ENCODE results near the gene TUBB2B. TPM values are rescaled to one million over a fixed set of nuclear protein-coding genes. Genes with fewer than 3 reads are reported as not detected.
"Not testable (repeated sequence)": the region's sequence is repeated elsewhere in the genome, so short reads cannot be mapped to it uniquely, and the experiment has no call there.

TUBB2B gene
- total RNA-seq, 1 donor from 2014 or later, result 158 TPM

DNA sequence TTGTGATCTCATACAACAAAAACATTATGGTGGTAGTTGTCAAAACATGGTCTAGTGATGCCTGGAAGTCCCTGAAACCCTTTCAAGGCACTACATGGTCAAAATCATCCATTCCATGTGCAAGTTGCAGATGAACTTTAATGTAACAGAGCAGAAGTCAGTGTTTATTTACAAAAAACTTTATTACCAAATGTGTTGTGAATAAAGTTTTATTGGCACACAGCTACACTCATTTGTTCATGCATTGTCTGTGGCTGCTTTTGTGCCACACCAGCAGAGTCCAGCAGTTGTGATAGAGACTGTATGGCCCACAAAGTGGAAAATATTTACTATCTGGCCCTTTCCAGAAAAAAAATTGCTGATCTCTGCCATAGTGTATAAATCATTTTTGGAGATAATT is 26.8 kb downstream of the TUBB2B start:
- no peaks in the 10 kb centered on the region for H3K27me3 Mint-ChIP-seq
- DNase-seq (ENCODE audit: extremely low spot score, unreplicated experiment), result no peak
- peaks cover 5% of the 10 kb centered on the region for H3K9me3 Mint-ChIP-seq
- no peak overlapping the region for H3K27ac Mint-ChIP-seq
- no peak overlapping the region for H3K4me3 Mint-ChIP-seq
- H3K36me3 Mint-ChIP-seq, result no peaks in the 10 kb centered on the region
- TF ChIP-seq, protein P1, sequence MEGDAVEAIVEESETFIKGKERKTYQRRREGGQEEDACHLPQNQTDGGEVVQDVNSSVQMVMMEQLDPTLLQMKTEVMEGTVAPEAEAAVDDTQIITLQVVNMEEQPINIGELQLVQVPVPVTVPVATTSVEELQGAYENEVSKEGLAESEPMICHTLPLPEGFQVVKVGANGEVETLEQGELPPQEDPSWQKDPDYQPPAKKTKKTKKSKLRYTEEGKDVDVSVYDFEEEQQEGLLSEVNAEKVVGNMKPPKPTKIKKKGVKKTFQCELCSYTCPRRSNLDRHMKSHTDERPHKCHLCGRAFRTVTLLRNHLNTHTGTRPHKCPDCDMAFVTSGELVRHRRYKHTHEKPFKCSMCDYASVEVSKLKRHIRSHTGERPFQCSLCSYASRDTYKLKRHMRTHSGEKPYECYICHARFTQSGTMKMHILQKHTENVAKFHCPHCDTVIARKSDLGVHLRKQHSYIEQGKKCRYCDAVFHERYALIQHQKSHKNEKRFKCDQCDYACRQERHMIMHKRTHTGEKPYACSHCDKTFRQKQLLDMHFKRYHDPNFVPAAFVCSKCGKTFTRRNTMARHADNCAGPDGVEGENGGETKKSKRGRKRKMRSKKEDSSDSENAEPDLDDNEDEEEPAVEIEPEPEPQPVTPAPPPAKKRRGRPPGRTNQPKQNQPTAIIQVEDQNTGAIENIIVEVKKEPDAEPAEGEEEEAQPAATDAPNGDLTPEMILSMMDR (conservative IDR thresholded peaks at IDR 0.05), result no peak
- H3K4me1 Mint-ChIP-seq (ENCODE audit: unreplicated experiment), result no peaks in the 10 kb centered on the region

DNA sequence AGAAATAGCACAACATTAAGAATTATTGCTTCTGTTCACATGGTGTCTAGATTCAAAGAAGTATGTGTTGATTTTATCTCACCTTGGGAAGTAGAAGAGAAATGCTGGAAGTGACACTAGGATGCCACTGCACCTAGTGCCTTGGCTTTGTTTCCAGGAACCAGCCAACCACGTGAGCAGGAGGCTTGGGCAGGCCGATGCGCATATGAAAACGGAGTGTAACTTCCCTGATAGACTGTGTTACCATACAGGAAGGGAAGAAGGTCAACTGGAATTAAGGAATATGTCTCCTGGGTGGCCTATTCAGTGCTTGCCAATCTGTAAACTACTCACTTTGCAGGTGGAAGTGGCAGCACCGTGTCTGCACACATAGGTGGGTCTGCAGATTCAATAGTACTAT is 28.1 kb downstream of the TUBB2B start:
- Mint-ChIP-seq H3K9me3 (peaks cover 5% of the 10 kb centered on the region), H3K4me1 (ENCODE audit: unreplicated experiment) (no peaks in the 10 kb centered on the region), H3K27ac (no peak overlapping the region), H3K36me3 (no peaks in the 10 kb centered on the region), H3K27me3 (no peaks in the 10 kb centered on the region), H3K4me3 (no peak overlapping the region)
- no peak for DNase-seq (ENCODE audit: extremely low spot score, unreplicated experiment)
- TF ChIP-seq, protein P1 (conservative IDR thresholded peaks at IDR 0.05), result no peak

DNA sequence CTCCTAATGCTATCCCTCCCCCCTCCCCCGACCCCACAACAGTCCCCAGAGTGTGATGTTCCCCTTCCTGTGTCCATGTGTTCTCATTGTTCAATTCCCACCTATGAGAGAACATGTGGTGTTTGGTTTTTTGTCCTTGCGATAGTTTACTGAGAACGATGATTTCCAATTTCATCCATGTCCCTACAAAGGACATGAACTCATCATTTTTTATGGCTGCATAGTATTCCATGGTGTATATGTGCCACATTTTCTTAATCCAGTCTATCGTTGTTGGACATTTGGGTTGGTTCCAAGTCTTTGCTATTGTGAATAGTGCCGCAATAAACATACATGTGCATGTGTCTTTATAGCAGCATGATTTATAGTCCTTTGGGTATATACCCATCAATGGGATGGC is 29.7 kb downstream of the TUBB2B start:
- H3K27me3 Mint-ChIP-seq; H3K27ac Mint-ChIP-seq; H3K4me1 Mint-ChIP-seq (ENCODE audit: unreplicated experiment); DNase-seq (ENCODE audit: extremely low spot score, unreplicated experiment); H3K9me3 Mint-ChIP-seq; H3K4me3 Mint-ChIP-seq; H3K36me3 Mint-ChIP-seq: not testable (repeated sequence)

DNA sequence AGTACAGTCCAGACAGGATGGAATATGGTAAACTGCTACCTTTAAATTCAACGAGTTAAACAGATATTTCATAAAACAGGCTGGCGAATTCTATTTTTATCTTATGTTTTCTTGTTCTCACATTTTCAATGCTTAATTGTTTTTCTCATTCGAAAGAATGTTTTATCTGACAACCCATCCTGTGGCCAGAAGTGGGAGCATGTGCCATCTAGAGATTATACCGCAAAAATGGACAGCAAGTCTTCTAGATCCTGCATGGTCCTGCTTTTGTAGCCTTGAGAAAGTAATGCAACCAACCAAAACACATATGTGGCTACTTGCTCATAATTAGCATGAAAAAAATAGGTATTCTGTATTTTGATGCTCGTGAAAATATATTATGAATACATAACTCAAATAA is 30.7 kb downstream of the TUBB2B start:
- no peak for DNase-seq (ENCODE audit: extremely low spot score, unreplicated experiment)
- TF ChIP-seq, protein P1 (conservative IDR thresholded peaks at IDR 0.05), result no peak
- no peak overlapping the region for H3K4me3 Mint-ChIP-seq
- H3K9me3 Mint-ChIP-seq, result no peaks in the 10 kb centered on the region
- no peaks in the 10 kb centered on the region for H3K36me3 Mint-ChIP-seq
- H3K27me3 Mint-ChIP-seq, result no peaks in the 10 kb centered on the region
- H3K4me1 Mint-ChIP-seq (ENCODE audit: unreplicated experiment), result no peaks in the 10 kb centered on the region
- H3K27ac Mint-ChIP-seq, result no peak overlapping the region

DNA sequence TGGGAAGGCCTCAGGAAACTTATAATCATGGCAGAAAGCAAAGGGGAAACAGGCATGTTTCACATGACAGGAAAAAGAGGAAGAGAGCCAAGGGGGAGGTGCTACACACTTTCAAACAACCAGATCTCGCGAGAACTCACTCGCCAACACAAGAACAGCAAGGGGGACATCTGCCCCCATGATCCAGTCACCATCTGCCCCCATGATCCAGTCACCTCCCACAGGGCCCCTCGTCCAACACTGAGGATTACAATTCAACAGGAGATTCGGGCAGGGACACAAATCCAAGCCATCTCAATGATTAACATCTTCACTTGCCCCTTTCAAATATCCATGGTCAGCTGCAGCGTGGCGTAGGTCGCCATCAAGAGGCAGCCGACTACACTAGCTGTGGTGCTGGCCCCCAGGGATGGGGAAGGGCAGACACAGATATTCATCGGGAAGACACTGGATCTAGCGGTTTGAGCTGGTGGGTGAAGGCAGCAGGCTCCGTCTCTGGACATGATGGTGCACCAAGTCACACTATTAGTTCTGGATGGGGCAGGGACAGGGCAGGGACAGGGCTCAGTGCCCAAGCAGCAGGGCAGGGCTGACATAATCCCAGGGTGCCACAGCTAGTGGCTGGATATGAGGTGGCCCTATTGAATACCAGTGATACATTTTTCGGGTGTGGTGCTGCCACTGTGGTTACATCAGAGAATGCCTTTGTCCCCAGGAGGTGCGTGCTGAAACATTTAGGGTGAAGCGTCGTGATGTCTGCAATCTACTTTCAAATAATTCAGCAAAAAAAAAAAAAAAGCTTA is 31.6 kb downstream of the TUBB2B start:
- H3K4me3 Mint-ChIP-seq, result no peak overlapping the region
- no peaks in the 10 kb centered on the region for H3K27me3 Mint-ChIP-seq
- no peaks in the 10 kb centered on the region for H3K36me3 Mint-ChIP-seq
- H3K27ac Mint-ChIP-seq, result no peak overlapping the region
- no peak for DNase-seq (ENCODE audit: extremely low spot score, unreplicated experiment)
- H3K9me3 Mint-ChIP-seq, result no peaks in the 10 kb centered on the region
- H3K4me1 Mint-ChIP-seq (ENCODE audit: unreplicated experiment), result no peaks in the 10 kb centered on the region
- TF ChIP-seq, protein P1 (conservative IDR thresholded peaks at IDR 0.05), result no peak

DNA sequence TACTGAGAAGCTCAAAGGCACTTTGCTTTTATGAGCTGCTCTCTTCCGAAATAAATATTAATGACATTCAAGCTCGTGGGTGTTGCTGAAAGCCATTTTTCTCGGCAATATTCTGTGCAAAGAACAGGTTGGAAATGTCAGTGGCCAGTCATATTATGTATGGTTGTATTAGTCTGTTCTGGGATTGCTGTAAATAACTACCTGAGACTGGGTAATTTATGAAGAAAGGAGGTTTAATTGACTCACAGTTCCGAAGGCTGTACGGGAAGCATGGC is 32.1 kb downstream of the TUBB2B start:
- DNase-seq (ENCODE audit: extremely low spot score, unreplicated experiment), result no peak
- no peaks in the 10 kb centered on the region for H3K4me1 Mint-ChIP-seq (ENCODE audit: unreplicated experiment)
- H3K9me3 Mint-ChIP-seq, result no peaks in the 10 kb centered on the region

More for the DNA sequence above, 32.1 kb downstream of the TUBB2B start:
- Mint-ChIP-seq H3K36me3 (no peaks in the 10 kb centered on the region), H3K4me3 (no peak overlapping the region), H3K27me3 (no peaks in the 10 kb centered on the region), H3K27ac (no peak overlapping the region)
- TF ChIP-seq, protein P1 (conservative IDR thresholded peaks at IDR 0.05), result no peak
